ENCODE measurements around the gene ENC1.
A peak's percentile ranks its signal among the peaks of the same experiment; 100 is the strongest.
"Not testable (repeated sequence)": the region's sequence is repeated elsewhere in the genome, so short reads cannot be mapped to it uniquely, and the experiment has no call there.

Gene ENC1, protein sequence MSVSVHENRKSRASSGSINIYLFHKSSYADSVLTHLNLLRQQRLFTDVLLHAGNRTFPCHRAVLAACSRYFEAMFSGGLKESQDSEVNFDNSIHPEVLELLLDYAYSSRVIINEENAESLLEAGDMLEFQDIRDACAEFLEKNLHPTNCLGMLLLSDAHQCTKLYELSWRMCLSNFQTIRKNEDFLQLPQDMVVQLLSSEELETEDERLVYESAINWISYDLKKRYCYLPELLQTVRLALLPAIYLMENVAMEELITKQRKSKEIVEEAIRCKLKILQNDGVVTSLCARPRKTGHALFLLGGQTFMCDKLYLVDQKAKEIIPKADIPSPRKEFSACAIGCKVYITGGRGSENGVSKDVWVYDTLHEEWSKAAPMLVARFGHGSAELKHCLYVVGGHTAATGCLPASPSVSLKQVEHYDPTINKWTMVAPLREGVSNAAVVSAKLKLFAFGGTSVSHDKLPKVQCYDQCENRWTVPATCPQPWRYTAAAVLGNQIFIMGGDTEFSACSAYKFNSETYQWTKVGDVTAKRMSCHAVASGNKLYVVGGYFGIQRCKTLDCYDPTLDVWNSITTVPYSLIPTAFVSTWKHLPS

DNA sequence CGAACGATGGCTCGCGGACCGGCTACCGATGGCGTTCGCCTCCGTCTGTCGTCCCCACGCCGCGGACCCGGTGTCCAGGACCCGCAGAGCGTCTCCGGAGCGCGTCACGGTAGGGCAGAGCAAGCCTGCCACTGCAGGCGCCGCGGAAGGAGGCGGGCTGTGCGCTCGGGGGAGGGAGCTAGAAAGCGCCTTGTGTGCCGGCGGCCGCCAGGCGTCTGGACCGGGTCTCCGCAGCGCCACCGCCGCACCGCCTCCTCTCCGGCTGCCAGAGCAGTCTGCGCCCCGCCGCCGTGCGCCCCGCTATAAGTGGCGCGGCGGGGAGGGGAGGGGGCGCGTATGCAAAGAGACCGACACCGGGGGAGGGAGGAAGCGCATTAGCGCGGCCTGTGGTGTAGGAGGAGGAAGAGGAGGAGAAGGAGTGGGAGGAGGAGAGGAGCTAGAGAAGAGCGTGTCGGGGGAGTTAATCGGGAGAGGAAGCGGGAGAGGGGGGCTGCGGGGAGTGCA lies at the start of gene ENC1:
ENC1 (minus strand) TSS at position 279 of the 504 bp plus-strand sequence. CDS start 4,243 bp downstream, outside the sequence.
- TF ChIP-seq, protein P1, sequence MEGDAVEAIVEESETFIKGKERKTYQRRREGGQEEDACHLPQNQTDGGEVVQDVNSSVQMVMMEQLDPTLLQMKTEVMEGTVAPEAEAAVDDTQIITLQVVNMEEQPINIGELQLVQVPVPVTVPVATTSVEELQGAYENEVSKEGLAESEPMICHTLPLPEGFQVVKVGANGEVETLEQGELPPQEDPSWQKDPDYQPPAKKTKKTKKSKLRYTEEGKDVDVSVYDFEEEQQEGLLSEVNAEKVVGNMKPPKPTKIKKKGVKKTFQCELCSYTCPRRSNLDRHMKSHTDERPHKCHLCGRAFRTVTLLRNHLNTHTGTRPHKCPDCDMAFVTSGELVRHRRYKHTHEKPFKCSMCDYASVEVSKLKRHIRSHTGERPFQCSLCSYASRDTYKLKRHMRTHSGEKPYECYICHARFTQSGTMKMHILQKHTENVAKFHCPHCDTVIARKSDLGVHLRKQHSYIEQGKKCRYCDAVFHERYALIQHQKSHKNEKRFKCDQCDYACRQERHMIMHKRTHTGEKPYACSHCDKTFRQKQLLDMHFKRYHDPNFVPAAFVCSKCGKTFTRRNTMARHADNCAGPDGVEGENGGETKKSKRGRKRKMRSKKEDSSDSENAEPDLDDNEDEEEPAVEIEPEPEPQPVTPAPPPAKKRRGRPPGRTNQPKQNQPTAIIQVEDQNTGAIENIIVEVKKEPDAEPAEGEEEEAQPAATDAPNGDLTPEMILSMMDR (IDR thresholded peaks at IDR 0.05; ENCODE audit: insufficient read depth, missing control alignments), result peak; percentile 37
- FAIRE-seq (no peak), DNase-seq (ENCODE audit: insufficient read length, low spot score) (no peak)

DNA sequence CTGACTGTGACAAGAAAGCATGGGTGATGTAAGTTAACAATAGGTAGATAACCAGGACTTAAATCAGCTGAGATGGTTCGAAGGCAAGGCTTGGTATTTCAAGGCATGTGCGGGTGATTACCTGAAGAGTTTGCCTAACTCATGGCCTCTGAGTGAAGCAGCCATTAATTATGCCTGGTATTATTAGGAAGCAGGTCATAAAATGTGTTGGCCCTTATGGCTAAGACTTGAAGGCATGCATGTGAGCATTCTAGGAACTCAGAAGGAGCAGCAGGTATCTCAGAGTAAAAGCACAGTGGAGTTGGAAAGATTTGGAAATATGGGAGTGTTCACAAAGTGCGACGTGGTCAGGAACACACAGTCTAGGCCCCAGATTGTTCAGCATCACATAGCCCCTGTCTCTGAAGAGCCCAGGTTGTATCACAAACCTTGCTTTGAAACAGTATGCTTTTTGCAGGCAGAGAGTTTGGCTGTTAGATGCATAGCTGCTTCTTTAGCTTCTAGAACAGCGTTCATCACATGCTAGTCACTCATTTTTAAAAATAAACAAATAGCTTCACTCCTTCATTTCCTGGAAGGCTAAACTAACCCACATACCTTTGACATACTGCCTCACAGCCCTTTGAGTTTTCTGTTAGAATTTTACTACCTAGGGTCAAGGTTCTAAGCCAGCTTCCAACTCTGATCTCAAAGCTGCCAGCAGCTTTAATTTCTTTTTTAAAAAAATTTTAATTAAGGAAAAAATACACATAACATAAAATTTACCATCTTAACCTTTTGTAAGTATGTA lies 46.6 kb upstream of the ENC1 start:
- DNase-seq (ENCODE audit: insufficient read length, low spot score) (no peak), FAIRE-seq (no peak)
- TF ChIP-seq, protein P1 (IDR thresholded peaks at IDR 0.05; ENCODE audit: insufficient read depth, missing control alignments), result no peak

DNA sequence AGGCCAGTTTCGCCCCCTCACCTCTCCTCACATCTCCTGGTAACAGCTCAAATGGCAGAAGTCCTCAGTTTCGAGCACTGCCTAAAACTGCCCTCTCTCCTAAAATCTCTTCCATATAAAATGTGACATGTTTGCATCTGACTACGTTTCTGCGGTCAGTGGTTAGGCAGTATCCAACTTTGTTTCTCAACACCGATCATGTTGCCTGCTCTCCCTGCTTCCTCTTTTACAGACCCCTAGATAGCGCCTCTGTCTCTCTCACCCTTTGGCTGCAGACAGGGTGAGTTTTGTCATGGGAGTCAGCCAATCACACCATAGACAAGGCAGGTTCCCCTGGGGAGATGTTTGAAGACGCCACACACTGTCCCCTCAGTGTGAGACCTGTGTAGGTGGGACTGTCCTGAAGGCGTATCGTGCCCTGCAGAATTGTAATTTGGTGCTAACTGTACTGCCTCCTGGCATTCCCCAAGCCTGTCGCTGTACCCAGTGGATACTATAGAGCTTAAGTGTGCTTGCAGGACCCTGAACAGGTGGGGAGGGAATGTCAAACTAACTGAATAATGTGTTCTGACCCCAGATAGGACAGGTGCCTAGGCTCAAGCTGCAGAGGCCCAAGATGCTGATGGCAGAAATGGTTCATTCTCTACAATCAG lies 45.6 kb upstream of the ENC1 start:
- TF ChIP-seq, protein P1 (IDR thresholded peaks at IDR 0.05; ENCODE audit: insufficient read depth, missing control alignments), result no peak
- DNase-seq (ENCODE audit: insufficient read length, low spot score) (no peak), FAIRE-seq (no peak)

DNA sequence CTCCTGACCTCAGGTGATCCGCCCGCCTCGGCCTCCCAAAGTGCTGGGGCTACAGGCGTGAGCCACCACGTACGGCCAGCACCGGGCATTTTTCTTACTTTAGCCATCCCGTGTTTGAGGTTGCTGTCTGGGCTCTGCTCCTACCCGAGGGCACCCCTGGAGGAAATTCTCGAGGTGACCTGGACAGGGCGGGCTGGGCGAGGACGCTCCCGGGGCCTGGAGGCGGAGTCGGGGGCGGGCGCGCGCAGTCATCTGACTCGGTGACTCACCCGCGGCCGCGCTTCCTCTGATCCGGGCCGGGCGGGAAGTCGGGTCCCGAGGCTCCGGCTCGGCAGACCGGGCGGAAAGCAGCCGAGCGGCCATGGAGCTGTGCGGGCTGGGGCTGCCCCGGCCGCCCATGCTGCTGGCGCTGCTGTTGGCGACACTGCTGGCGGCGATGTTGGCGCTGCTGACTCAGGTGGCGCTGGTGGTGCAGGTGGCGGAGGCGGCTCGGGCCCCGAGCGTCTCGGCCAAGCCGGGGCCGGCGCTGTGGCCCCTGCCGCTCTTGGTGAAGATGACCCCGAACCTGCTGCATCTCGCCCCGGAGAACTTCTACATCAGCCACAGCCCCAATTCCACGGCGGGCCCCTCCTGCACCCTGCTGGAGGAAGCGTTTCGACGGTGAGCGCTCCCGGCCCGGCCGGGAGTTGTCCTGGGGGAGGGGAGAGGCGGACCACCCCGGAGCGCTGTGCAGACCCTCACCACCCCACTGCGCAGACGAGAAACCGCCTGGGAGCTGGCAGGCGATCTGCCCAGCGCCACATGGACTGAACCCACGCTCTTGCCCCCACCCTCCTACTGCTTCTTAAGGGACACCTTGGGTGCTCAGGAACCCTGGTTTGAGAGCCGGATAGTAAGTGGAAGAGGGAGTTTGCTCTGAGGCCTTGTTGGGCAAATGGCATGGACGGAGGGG lies 44.6 kb upstream of the ENC1 start, which contains the start of gene HEXB:
HEXB (plus strand) TSS at position 334 of the 952 bp plus-strand sequence; CDS start at position 362, 28 bp downstream.
- TF ChIP-seq, protein P1 (IDR thresholded peaks at IDR 0.05; ENCODE audit: insufficient read depth, missing control alignments), result no peak
- FAIRE-seq (no peak), DNase-seq (ENCODE audit: insufficient read length, low spot score) (peak; percentile 68)

DNA sequence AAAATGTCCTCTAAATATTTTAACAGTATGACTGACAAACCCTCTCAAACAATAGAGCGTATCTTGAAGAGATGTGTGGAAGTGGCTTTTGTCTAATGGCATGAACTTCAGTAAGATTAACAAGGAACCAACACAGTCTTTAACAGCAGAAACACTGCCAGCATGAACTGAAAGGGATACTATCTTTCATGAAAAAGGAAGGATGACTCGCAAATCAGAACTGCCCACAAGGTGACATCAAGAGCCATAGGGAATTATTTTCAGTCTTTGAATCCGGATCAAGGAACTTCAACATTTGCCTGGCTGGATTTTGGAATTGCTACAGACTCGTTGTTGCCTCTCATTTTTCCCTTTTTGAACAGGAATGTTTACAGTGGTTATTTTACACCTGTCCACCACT lies 39.4 kb upstream of the ENC1 start:
- TF ChIP-seq, protein P1 (IDR thresholded peaks at IDR 0.05; ENCODE audit: insufficient read depth, missing control alignments), result no peak
- DNase-seq (ENCODE audit: insufficient read length, low spot score) (no peak), FAIRE-seq (no peak)

DNA sequence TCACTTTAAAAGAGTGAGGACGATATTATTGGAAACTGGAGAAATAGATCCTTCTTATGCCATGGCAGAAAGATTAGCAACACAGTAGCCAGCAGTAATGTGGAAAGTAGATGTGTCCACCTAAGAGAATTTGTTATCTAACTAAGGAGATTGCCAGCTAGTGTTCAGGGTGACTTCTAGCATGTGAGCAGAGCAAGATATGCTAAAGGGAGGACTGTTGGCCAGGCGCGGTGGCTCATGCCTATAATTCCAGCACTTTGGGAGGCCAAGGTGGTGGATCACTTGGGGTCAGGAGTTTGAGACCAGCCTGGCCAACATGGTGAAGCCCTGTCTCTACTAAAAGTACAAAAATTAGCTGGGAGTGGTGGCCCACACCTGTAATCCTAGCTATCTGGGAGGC lies 38.8 kb upstream of the ENC1 start:
- not testable (repeated sequence) for DNase-seq (ENCODE audit: insufficient read length, low spot score); FAIRE-seq

DNA sequence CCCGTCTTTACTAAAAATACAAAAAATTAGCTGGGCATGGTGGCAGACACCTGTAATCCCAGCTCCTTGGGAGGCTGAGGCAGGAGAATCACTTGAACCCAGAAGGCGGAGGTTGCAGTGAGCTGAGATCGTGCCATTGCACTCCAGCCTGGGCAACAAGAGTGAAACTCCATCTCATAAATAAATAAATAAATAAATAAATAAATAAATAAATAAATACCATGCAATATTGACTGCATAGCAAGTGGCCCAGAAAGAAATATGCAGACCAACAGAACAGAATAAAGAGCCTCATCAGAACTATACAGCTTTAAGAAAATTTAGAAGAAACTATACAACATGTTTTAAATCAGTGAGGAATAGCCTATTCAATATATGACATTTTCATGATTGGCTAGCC lies 37.6 kb upstream of the ENC1 start:
- DNase-seq (ENCODE audit: insufficient read length, low spot score), result not testable (repeated sequence)

DNA sequence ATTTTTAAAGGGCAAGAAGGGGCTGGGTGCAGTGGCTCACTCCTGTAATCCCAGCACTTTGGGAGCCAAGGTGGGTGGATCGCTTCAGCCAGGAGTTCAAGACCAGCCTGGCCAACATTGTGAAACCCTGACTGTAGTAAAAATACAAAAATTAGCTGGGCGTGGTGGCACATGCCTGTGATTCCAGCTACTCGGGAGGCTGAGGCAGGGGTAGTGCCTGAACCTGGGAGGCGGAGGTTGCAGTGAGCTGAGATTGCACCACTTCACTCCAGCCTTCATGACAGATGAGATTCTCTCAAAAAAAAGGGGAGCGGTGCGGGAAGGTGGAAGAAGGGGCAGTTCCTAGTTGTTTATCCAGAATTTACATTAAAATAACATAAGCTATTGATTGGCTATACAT lies 35.9 kb upstream of the ENC1 start:
- not testable (repeated sequence) for FAIRE-seq; DNase-seq (ENCODE audit: insufficient read length, low spot score)

More for the DNA sequence above, 37.6 kb upstream of the ENC1 start:
- not testable (repeated sequence) for FAIRE-seq

All from D721Med (cell line).